ENCODE data around the gene CD164L2.

- TF ChIP-seq CTCF (conservative IDR thresholded peaks at IDR 0.05; ENCODE audit: low read length) = no peak
- no peak for TF ChIP-seq EZH2phosphoT487 (IDR thresholded peaks at IDR 0.05; ENCODE audit: borderline replicate concordance)
Observed at GRCh38 chr1:27364696-27365371, 18.3 kb downstream of the CD164L2 start.

Data from Loucy (cell line).